Measurements from ENCODE around the gene B4GALT3.

GRCh38 chr1:161121834-161122233 is 55.5 kb downstream of the B4GALT3 start:
- no peak for TF ChIP-seq EZH2 (IDR thresholded peaks at IDR 0.05; ENCODE audit: low read length, missing control alignments)
- TF ChIP-seq, protein P1, sequence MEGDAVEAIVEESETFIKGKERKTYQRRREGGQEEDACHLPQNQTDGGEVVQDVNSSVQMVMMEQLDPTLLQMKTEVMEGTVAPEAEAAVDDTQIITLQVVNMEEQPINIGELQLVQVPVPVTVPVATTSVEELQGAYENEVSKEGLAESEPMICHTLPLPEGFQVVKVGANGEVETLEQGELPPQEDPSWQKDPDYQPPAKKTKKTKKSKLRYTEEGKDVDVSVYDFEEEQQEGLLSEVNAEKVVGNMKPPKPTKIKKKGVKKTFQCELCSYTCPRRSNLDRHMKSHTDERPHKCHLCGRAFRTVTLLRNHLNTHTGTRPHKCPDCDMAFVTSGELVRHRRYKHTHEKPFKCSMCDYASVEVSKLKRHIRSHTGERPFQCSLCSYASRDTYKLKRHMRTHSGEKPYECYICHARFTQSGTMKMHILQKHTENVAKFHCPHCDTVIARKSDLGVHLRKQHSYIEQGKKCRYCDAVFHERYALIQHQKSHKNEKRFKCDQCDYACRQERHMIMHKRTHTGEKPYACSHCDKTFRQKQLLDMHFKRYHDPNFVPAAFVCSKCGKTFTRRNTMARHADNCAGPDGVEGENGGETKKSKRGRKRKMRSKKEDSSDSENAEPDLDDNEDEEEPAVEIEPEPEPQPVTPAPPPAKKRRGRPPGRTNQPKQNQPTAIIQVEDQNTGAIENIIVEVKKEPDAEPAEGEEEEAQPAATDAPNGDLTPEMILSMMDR (conservative IDR thresholded peaks at IDR 0.05 in 1 of 2, IDR thresholded peaks at IDR 0.05 in 1 of 2; ENCODE audit: low read depth in 1 of 2, low read length in 2 of 2): no peak

Data from fibroblast of lung (primary cell).